ENCODE measurements around the gene EWSR1.

DNA sequence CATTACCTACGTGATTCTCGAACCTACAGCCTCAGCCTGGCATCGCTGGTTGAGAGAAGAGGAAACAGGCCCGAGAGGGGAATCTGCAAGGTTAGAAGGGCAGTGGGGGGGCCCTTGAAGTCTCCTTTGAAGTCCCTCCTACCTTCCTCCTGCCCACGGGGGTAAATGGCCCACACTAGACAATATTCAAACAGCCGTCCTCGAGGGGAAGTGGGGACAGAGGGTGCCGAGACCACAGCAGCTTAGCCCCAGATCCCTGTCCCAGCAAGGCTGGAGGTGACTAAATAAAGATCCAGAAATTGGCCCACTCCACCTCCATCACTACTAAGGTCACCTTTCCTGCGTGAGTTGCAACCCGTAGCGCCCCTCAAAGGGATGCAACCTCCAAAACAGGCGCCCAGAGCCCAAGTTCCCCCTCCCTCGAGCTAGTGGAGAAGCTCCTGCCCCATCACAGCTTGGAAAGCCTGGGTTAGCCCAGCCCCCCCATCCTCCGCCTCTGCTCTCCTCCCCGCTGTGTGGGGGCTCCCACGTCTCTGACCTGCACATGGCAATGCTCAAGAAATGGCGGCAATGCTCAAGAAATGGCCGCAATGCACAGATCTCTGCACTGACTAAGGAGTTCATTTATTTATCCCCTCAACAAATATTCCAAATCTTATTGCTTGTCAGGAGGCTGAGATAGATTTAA, 48.2 kb downstream of the EWSR1 start:
- TF ChIP-seq EZH2 (IDR thresholded peaks at IDR 0.05; ENCODE audit: insufficient read depth, poor library complexity, severe bottlenecking) (no peak), EZH2phosphoT487 (IDR thresholded peaks at IDR 0.05; ENCODE audit: insufficient read depth, low read depth) (no peak)

Data from GM23248 (cell line).